Coronary artery (tissue), 2 donors: ENCODE results near the gene THADA.
"Not testable (repeated sequence)": the region's sequence is repeated elsewhere in the genome, so short reads cannot be mapped to it uniquely, and the experiment has no call there.

Experiments
- DNase-seq: peaks from one replicate; pipeline ENCODE4 v3.0.0-alpha.2; 2017; ENCODE audit warnings: low spot score
- H3K27ac ChIP-seq, 2 donors: fragments of 200-600 bp; sonication (generic); one replicate each; pipeline ENCODE4 v1.5.1; 2016 to 2019
- H3K4me3 ChIP-seq: fragments of 200-600 bp; sonication (generic); 2 replicates; pipeline ENCODE4 v1.5.1; 2016; ENCODE audit warnings: mild to moderate bottlenecking, moderate library complexity
- TF ChIP-seq, protein P1 (sequence below): fragments of 200-600 bp; sonication (generic); IDR thresholded peaks from one replicate; pipeline ENCODE4 v1.5.1; 2019; ENCODE audit warnings: antibody characterized with exemption

The THADA gene

DNA sequence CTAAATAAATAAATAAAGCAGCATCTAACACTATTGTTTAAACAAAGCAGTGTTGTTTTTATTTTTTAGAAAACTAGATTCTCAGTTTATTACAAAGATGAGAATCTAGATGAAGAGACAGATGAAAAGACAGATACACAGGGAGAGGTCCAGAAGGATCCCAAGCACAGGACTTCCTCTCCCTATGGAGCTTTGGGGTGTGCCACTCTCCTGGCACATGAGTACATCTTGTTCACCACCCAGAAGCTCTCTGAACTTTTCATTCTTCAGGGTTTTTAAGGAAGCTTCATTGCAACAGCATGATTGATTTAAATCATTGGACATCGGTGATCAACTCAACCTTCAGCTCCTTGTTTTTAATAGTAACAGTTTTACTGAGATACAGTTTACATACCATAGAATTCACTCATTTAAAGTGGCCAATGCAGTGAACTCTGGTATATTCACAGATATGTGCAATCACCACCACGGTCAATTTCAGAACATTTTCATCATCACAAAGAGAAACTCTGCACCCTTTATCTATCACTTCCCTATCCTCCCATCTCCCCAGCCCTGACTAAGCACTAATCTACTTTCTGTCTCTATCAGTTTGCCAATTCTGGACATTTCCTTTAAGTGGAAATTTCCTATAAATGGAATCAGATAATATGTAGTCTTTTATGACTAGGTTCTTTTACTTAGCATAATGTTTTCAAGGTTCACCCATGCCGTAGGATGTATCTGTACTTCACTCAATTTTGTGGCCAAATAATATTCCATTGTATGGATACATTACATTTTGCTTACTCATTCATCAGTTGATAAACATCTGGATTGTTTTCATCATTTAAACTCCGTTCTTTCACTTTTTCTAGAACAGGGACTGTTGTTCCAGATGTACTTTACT, 307.2 kb downstream of the THADA start:
- Histone ChIP-seq H3K4me3 (no peak overlapping the region), H3K27ac (no peak overlapping the region)
- TF ChIP-seq, protein P1, sequence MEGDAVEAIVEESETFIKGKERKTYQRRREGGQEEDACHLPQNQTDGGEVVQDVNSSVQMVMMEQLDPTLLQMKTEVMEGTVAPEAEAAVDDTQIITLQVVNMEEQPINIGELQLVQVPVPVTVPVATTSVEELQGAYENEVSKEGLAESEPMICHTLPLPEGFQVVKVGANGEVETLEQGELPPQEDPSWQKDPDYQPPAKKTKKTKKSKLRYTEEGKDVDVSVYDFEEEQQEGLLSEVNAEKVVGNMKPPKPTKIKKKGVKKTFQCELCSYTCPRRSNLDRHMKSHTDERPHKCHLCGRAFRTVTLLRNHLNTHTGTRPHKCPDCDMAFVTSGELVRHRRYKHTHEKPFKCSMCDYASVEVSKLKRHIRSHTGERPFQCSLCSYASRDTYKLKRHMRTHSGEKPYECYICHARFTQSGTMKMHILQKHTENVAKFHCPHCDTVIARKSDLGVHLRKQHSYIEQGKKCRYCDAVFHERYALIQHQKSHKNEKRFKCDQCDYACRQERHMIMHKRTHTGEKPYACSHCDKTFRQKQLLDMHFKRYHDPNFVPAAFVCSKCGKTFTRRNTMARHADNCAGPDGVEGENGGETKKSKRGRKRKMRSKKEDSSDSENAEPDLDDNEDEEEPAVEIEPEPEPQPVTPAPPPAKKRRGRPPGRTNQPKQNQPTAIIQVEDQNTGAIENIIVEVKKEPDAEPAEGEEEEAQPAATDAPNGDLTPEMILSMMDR, result no peak
- DNase-seq, result peak; percentile 21

DNA sequence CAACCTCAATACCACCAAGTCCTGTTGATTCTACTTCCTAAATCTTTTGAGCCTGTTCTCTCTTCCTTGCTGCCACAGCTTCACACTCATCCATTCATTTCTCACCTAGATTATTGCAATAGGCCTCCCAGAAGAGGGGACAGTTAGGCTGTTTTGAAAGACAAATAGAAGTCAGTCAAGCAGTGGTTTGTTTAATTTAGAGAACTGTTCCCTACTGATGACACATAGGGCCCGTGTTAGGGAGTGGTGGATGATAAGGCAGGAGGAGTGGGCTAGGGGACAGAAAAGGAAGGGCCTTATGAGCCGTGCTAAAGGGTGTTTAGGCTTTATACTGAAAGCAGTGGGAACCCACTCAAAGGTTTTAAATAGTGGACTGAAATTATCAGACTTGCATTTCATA, 309.9 kb downstream of the THADA start:
- no peak overlapping the region for H3K27ac ChIP-seq
- no peak overlapping the region for H3K4me3 ChIP-seq
- DNase-seq, result no peak
- TF ChIP-seq, protein P1, result no peak

DNA sequence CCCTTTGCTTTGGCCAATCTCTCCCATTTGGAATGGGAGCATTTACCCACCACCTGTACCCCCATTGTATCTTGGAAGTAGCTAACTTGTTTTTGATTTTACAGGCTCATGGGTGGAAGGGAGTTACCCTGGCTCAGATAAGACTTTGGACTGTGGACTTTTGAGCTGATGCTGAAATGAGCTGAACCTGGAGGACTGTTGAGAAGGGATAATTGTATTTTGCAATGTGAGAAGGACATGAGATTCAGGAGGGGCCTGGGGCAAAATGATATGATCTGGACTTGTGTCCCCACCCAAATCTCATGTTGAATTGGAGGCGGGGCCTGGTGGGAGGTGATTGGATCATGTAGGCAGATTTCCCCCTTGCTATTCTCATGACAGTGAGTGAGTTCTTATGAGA, 310.9 kb downstream of the THADA start:
- DNase-seq, result peak; percentile 35
- no peak overlapping the region for H3K4me3 ChIP-seq
- no peak overlapping the region for H3K27ac ChIP-seq
- TF ChIP-seq, protein P1, result no peak

DNA sequence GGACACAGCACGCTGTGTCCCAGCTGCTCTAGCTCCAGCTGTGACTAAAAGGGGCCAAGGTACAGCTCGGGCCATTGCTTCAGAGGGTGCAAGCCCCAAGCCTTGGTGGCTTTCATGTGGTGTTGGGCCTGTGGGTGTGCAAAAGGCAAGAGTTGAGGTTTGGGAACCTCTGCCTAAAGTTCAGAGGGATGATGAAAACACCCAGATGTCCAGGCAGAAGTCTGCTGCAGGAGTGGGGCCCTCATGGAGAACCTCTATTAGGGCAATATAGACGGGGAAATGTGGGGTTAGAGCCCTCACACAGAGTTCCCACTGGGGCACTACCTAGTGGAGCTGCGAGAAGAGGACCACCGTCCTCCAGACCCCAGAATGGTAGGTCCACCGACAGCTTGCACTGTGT, 311.5 kb downstream of the THADA start:
- H3K27ac ChIP-seq, DNase-seq, H3K4me3 ChIP-seq: not testable (repeated sequence)

DNA sequence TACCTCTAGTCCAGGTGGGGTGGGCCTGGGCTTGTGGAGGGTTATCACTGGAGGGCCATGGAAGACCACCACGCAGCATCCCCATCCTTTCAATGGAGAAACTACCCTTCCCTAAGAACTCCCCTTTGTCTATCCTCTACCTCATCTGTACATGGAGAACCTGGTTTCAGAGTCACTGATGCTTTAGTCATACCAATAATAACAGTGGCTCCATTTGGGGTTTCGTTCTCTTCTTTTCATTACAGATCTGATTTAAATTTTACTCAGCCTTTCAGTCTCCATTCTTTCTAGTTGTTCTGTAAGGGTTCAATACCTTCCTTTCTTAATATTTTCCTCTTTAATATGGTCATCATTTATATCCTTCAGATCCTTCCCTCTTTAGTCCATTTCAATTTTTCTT, 314.8 kb downstream of the THADA start:
- DNase-seq, result no peak
- TF ChIP-seq, protein P1, result no peak
- no peak overlapping the region for H3K27ac ChIP-seq
- H3K4me3 ChIP-seq, result no peak overlapping the region

DNA sequence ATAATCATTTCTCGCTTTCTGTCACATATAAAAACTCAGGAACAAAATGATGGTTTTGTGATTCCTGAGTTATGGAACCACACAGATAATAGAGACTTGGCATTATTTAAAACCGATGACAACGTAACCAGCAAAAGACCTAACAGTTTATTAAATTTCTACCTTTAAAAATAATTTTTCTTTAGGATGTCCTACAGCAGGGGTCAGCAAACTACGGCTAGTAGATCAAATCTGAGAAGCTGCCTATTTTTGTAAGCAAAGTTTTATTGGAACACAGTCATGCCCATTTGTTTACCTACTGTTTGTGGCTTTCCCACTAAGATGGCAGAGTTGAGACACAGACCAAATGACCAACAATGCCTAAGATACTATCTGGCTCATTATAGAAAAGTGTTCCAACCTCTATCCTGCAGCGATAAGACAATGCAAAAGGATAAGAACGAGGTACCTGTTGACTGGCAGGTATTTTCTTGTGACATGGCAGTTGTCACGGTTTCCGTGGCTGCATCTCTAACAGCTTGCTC, 316.5 kb downstream of the THADA start:
- TF ChIP-seq, protein P1, result no peak
- no peak for DNase-seq
- no peak overlapping the region for H3K4me3 ChIP-seq
- no peak overlapping the region for H3K27ac ChIP-seq

DNA sequence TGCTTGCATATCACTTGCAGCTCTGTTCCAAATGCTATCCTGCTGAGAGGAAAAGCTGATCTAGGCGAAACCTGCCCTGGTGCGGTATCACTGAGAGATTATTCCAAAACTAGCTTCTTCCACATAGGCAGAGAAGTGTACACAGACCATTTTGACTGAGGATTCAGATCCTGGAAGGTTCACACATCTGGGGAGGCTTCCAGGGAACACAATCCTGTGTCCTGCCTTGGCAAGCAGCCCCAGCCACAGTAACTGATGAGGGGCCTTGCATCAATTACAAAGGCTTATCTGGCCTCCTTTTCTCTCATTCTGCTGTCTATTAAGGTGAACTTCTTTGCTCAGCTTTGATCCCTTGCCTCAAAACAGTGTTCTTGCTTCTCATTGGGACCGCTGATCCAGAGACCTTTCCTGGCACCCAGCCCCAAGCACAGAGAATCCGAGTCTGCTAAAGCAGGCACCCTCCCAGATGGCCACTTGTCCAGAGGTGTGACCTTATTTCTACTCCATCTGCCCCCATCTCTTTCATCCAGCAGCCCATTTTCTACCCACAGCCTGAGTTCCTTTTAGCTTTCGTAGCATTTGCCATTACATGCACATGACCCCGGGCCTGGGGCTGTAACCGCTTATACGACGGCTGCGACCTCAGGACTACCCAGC, 317.1 kb downstream of the THADA start:
- TF ChIP-seq, protein P1, result no peak
- Histone ChIP-seq H3K27ac (no peak overlapping the region), H3K4me3 (no peak overlapping the region)
- DNase-seq, result no peak
